Stimulated activated CD4-positive, alpha-beta T cell treated with anti-CD3 and anti-CD28 coated beads, Interleukin-1b, Interleukin-23, amount 100 ng/mL, for 1 hour (primary cell): ENCODE results near the gene BTRC.

Experiments used
- DNase-seq, 2 donors: peaks; one replicate each; pipeline ENCODE4 v3.0.0-alpha.2; 2020; ENCODE audit warnings: low read depth in 2 of 2

BTRC gene

DNA sequence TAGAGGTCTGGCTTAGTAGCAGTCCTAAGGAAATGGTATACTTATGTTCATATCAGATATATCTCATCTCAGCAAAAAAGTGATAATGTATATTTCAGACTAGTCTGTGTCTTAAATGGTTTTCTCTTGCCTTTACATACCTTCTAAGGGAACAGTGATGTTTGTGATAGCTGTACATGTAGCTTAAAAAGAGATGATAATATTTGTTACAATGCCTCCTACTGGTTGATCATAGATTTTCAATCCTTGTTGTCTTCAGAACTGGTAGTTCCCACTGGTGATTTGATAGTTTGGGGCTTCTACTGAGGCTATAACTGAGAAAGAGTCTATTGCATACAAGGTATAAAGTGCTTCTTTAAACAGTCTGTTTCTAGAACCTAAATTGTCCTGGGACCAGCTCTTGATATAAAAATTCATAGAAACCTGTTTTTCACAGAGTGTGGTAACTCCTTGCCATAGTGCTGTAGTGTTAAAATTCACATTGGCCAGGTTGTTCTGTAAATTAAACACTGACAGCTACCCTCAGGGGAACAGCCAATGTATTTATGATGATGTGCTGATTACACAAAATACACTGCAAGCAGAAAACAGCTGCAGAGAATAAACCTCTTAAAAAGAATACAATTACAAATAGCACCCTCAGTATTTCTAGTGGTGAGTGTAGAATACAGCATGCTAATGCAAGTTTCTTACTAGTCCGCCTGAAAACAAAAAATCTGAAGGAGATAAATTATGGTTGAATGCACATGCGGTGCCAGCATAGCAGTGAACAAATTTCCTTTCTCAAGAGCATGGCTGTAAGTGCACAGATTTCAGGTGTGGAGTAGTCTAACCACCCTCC is 90.3 kb downstream of the BTRC start:
- DNase-seq: no peak

DNA sequence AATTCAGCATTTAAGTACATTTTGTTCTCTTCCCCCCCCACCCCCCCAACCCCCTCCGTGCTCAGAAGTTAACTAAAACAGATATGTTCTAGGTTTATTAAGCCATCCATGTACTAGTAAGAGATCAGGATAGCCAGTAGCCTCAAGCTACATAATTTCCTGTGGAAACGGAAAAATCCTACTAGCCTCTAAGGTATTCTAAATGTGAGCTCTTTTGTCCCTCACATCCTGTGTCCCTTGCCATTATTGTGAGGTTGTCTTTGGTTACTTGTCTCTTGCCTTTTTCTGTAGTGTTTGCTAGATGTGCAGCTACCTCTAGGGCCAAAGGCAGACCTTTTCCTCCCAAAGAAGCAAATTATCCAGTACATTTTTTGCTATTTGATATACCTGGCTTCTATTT is 92.1 kb downstream of the BTRC start:
- DNase-seq: no peak

DNA sequence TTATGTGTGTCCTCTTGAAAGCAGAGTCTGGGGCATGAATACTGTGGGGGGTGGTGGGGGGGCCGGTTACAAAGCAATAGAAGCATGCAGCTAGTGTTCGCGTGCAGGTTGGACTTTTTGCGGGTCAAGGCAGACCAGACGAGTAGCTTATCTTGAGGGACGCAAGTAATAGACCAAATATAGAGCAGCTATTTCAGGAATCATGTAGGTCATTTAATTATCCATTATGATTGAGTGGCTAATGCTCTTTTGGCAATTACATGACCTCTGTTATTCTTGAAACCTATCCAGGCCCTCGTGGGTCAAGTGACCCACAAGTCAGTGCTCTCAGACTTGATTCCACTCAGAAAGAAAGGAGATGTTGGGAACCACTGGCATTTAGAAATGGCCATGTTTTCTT is 93.0 kb downstream of the BTRC start:
- DNase-seq: no peak

DNA sequence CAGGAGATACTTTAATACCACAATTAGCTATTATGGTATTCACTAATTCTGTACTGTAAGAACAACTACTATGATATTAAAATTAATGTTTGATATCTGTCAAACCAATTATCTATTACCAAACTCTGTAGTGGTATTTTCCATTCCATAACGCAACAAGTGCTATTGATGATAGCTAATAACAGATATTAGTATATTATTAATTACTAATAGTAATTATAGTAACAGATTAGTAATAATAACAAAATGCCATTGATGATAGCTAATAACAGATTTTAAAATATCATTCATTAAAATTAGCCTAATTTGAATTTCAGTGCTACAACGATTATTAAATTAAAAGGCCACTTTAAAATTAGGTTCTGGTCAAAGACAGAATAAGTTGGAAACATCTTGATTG is 93.5 kb downstream of the BTRC start:
- DNase-seq: no peak

DNA sequence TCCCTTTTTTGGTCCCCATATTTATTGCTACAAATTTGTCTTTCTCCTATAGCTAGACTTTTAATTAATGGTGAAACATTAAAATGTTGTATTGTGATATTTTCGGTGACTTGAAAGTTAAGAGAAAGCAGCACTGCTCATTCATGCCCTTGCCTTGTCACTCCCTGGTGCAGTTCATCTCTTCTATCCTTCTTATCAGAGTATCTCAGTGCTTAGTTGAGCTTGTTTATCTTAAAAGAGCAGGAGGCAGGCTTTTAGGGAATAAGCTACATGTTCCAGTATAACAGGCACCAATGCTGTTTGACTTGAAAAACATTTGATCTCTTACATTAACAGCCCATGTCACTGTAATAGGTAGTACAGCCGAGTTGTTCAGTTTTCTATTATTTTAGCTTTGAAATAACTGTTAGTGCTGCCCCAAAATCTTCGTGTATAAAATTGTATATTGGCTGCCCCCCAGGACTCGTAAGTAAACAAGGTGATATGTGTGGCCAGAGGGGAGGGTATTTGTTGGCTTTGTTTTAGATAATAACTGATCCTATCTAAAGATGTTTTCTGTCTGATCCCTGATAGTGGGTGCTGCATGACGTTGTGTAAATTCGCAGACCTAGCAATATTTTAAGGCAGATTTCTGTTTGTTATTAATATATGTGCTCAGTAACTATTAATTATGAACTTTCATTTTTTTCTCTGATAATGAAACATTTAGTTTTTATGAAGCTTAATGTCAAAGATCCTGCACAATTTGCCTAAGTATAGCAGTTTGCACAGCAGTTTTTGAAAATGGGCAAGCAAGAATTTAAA is 96.5 kb downstream of the BTRC start:
- DNase-seq: no peak

DNA sequence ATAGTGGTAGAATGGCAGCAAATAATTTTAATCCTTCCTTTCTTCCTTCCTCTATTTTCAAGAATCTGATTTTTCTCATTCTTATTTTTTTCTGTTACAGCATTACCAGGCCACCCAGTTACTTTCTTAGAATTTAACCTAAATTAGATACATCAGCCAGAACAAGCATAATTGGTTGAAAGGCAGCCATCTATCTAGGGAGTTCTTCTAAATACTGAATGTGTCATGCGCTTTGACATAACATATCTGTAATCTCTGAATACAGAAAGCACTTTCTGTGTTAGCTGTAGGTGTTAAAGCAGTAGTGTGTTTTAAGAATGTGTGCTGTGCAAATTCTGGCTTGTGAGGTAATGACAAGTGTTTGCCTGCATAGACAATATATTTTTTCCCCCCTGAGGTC is 97.3 kb downstream of the BTRC start:
- DNase-seq: no peak

DNA sequence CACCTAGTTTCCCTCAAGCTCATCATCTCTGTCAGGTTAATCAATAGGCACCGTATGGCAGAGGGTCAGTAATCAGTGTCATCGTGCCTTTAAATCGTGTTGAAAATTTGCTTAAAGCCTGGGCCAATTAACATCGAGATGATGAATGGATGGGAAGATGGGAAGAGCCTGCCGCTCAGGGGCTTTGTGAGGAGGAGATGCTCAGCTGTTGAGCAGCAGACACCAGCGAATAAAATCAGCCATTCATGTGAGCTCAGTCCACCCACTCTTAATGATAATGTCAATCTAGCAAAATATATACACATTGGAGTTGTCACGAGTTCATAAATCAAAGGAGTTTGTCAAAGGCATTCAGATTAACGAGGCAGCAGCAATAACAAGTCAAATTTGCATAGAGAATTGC is 97.7 kb downstream of the BTRC start:
- DNase-seq: no peak

DNA sequence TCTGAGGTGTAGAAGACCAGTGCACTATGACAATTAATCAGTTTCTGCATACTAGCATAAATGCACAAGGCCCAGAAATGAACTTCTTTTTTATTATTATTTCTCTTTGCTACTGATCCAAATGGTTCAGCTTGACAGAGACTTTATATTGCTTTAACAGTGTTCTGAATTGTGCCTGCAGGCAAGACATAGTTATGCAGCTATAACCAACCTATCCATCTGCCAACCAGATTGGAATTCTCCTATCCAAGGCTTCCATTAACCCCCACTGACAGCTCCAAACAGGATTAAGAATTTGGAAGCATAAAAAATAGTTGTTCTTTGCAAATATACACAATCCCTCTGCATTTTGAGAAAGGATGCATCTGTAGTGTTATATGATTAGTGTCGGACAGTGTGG is 98.2 kb downstream of the BTRC start:
- DNase-seq: no peak

DNA sequence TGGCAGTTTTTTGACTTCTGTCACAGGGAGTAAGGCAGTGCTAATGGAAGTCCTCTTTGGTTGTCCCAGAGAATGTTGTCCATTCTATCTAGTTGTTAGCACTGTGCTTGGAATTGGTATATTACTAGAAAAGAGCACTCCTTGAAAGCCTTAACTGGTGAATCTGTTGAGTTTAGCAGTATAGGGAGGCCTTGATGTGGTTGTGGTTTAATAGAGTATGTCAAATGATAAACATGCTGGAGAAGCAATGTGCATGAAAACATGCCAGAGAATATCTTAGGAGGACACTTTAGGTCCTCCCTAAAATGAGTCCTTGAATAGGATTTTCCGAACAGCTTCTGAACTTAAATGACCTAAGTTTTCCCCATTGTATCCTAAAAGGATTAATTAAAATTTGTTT is 98.6 kb downstream of the BTRC start:
- no peak for DNase-seq

DNA sequence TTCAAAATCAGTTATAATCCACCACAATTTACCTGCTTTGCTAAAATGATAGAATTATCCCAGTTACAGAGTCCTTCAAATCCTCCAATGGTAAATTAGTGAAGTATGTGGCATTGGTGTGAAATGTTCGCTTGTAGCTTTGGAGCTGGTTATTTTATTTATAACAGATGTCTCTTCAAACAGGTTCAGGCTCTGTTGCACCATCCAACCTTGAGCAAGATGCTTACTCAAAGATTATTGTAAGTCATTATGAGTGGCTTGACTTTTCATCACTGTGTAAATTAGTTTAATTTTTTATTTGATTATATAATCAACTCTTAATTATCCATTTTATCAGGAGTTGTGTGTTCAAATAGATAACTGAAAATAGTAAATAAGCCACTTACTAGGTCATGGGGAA is 99.4 kb downstream of the BTRC start:
- no peak for DNase-seq

DNA sequence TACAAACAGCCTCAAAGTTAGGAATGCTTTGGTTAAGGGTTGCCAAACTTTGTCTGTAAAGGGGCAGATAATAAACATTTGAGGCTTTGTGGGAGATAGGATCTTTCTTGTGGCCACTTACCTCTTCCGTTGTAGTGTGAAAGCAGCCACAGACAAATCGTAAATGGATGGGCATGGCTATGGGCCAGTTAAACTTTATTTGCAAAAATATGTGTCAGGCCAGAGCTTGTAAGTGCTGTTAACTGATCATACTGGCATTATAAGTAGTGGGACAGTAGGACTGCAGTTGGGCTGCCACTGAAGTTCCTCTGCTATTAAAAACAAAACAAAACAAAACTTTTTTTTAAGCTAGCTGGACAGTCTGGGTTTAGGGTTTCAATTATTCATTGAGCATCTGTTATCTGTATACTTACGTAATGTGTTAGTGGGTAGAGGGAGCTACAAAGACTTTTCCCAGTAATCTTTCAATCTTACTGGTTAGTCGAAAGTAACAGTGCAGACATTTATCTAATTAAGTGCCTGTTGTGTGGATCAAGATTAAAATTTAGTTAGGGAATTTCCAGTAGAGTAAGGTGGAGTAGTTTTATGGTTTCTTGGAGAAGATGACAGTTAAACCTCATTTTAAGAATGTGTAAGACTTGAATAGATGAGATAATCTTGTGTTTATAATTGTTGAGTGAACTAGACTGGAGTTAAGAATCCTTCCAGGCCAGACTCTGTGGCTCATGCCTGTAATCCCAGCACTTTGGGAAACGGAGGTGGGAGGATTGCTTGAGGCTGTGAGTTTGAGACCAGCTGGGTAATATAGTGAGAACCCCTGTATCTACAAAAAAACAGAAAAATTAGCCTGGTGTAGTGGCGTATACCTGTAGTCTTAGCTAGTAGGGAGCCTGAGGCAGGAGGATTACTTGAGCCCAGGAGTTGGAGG is 100.1 kb downstream of the BTRC start:
- no peak for DNase-seq

DNA sequence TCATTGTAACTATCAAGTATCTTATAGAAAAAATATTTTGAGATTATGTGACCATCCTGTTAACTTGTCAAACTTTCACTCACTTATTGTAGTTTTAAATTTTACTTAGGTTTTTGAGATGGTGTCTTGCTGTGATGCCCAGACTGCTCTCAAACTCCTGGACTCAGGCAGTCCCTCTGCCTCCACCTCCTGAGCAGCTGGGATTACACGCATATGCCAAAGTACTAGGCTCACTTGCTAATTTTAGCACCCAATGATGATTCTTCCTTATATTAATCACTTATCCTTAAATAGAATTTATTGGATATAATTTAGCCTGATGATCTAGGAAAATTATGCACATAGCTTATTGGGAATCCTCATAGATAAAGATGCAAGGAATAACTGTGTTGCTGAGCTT is 104.9 kb downstream of the BTRC start:
- no peak for DNase-seq

DNA sequence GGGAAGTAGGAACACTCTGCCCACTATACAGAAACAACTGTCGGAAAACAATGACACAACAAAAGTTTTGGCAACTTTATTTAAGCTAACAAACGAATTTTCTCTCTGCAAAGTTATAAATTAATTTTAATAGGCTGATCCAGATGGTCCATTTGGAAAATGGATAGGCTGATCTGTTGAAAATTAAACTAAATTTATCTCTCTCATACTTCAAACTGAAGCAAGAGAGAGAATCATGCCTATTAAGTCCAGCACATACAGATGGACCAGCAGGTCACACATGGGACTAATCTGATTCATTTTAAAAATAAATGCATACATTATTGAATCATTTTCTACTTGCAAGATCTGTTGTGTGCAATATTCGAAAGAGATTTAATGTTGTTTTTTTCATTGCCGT is 110.1 kb downstream of the BTRC start:
- DNase-seq: no peak

DNA sequence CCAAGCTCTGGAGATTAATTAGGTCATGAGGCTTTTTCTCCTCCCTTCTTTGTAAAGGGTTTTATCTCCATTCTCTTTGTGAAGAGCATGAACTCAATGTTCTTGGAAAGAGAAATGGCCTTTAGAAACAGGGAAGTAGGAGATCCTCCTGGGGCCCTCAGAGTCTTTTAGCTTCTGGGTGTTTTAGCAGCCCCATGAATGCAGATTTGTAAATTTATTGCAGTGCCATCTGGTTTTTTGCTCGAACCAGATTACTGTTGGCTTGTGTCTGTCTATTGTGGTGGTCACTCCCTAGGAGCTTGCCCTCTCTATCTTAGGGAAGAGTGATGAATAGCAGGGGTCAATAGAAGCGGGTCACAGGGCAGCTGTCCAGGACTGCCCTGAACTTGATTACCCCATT is 110.6 kb downstream of the BTRC start:
- DNase-seq: no peak

DNA sequence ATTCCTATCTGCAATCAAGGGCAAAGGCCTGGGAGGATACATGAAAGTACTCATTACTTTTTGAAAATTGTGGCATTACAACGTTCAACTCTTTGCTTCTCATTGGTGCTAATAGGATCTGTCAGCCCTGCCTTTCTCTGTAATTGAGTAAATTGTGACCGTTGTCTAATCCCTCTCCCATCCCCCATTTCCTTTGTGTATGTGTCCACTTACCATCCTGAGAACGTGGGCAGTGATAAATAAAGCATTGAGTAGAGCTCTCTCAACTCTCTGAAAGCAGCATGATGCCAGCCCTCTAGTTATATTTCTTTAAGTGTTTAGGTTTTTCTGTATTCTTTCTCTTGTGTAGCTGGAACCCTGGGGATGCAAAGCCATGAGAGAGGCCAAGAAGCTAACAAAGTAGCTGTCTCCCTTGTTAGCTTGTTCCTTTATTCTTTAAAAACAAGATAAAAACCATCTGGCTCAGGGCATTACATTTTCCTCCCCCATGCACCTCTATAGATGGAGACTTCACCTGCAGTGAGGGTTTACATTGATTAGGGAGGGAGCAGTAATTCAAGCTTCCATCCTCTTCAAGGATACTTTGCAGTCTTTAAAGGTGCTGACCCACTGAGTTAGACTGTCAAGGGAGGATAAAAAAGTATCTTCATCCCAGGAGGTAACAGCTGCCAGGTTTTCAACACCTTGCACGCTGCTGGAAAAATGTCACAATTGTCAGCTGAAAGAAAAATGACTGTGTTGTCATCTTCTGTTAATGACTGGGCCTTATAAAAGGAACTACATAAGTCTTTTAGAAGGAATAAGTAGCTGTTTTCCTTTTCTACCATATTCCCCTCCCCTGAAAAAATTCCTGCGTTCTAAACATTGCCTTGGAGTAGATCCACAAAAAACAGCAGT is 112.3 kb downstream of the BTRC start:
- DNase-seq: no peak

DNA sequence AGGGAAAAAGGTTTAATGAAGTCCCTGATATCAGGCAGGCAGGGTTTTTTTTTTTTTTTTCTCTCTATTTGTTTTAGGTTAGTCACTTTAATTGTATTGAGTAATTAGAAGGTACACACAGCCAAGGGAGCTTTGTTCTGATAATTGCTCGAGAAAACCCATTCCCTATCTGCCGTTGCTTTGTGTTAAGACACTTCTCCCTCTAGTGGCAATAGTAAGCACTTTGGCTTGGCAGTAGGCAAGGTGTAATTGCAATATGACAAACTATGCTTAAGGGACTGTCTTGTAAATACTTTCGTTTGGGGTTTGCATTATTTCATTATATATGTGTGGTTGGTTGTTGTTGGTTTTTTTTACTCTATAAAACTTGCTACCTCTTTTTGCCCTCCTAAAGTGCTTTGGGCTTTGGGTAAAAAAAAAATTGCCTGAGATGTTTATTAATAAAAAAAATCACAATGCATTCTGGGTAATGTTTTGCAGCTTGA is 113.4 kb downstream of the BTRC start:
- no peak for DNase-seq

DNA sequence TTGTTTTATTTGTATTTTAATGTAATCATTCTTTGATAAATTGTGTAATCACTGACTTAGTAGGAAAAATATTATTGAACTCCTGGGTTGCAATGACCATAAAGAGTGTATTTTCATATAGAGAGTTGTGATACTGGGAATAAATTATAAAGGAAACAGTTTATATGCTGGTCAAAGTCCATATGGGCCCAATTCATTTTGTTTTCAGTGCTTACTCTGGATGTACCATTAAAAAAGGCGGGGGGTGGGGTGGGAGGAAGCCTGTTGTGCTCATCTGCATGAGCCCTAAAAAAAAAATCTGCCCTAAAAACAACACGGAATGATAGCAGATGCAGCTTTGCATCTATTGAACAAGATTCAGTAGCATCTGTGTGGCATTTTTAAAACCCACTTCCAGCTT is 114.2 kb downstream of the BTRC start:
- DNase-seq: no peak

DNA sequence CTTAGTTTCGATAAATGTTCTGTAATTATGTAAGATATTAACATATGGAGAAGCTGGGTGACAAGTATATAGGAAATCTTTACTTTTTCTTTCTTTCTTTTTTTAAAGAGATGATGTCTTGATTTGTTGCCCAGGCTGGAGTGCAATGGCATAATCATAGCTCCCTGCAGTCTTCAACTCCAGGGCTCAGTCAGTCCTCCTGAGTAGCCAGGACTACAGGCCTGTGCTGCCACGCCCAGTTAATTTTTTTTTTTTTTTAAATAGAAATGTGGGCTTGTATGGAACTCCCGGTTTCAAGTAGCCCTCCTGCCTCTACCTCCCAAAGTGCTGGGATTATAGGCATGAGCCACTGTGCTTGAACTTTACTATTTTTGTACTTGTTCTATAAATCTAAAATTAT is 122.4 kb downstream of the BTRC start:
- DNase-seq: no peak

DNA sequence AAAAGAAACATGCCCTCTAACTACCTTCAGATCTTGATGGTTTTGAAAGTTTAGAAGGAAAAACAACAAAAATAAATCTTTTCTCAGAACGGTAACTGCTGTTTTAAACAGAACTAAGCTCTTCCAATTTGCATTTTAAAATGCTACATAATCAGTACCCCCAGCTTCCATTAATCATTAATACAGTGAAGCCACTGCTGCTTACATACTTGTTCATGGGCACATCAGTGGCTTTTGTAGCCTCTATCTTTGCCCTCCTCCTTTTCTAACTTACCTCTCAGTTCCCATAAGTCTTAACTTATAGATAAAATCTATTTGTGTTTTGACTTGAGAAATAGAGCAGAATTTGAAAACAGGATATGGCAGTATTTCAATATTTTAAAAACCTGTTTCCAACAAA is 125.0 kb downstream of the BTRC start:
- no peak for DNase-seq

DNA sequence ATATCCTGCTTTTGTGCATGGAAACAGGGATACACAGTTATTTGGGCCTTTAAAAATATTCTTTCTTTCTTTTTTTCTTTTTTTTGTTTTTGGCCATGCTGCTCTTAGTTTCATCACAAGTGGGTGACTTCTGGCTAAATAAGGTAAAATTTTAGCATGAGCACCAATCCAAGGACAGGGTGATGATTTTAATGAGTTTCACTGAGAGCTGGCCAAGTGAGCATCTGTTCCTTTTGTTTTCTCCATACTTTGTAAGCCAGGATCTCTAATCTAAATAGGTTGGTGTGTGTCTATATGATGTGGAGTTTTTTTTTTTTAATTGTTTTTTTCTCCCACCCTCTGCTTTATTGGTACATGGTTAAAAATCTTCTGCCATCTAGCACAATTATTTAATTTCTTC is 127.3 kb downstream of the BTRC start:
- no peak for DNase-seq

DNA sequence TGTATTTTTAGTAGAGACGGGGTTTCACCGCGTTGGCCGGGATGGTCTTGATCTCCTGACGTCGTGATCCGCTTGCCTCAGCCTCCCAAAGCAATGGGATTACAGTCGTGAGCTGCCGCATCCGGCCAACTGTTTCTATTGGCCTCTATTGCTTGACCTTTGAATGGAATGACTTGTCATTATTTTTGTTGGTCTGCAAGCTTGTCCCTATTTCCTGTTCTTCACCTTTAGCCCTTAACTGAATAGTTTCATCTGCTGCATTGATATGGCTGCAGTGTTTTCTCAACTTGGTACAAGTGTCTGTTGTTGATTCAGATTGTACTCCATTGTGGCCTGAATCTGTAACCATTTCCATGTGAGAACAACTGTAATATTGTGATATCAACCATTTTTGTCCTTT is 128.6 kb downstream of the BTRC start:
- no peak for DNase-seq
